Neural cell (in vitro differentiated cells): ENCODE results near the gene FRMD4B. TPM values are rescaled to one million over a fixed set of nuclear protein-coding genes. Genes with fewer than 3 reads are reported as not detected.

Source experiments
- H2AFZ ChIP-seq: fragments of 200-600, 300-800 bp; sonication (generic), shearing (Covaris generic); 2 replicates; pipeline ENCODE4 v1.6.0; 2014; ENCODE audit warnings: low read depth, mild to moderate bottlenecking, antibody characterized with exemption, low read length, moderate library complexity
- H3F3A ChIP-seq: fragments of 200-600 bp; shearing (Covaris generic); 2 replicates; pipeline ENCODE4 v1.6.1; 2016; ENCODE audit warnings: mild to moderate bottlenecking, moderate library complexity, mixed read lengths, antibody characterized with exemption, low read length; ENCODE audit not compliant: insufficient read depth, poor library complexity, severe bottlenecking
- H3K27ac ChIP-seq: fragments of 200-600, 300-800 bp; sonication (generic), shearing (Covaris generic); 2 replicates; pipeline ENCODE4 v1.5.1; 2014; ENCODE audit warnings: mild to moderate bottlenecking, low read length, moderate library complexity
- H3K27me3 ChIP-seq: fragments of 300-800, 200-600 bp; sonication (generic), shearing (Covaris generic); 2 replicates; pipeline ENCODE4 v1.6.0; 2014; ENCODE audit warnings: mild to moderate bottlenecking, low read depth, low read length, moderate library complexity; ENCODE audit not compliant: insufficient read depth
- H3K36me3 ChIP-seq: fragments of 300-800, 200-600 bp; sonication (generic), shearing (Covaris generic); 2 replicates; pipeline ENCODE4 v1.5.1; 2014; ENCODE audit warnings: mild to moderate bottlenecking, antibody characterized with exemption, low read length, moderate library complexity; ENCODE audit not compliant: insufficient read depth
- H3K4me2 ChIP-seq: fragments of 300-800, 200-600 bp; sonication (generic), shearing (Covaris generic); 2 replicates; pipeline ENCODE4 v1.6.0; 2014; ENCODE audit warnings: mild to moderate bottlenecking, low read length
- H3K4me3 ChIP-seq: fragments of 300-800, 200-600 bp; sonication (generic), shearing (Covaris generic); 2 replicates; pipeline ENCODE4 v1.5.1; 2014; ENCODE audit warnings: mild to moderate bottlenecking, low read length, moderate library complexity
- H3K79me2 ChIP-seq: fragments of 200-600 bp; shearing (Covaris generic); replicated peaks from 2 replicates; pipeline ENCODE4 v1.6.0; 2014; ENCODE audit warnings: mild to moderate bottlenecking, low read length, moderate library complexity; ENCODE audit not compliant: insufficient read depth
- H3K9ac ChIP-seq: fragments of 300-800, 200-600 bp; sonication (generic), shearing (Covaris generic); 2 replicates; pipeline ENCODE4 v1.6.1; 2016; ENCODE audit warnings: mild to moderate bottlenecking, low read length, mixed read lengths
- H3K9me2 ChIP-seq: fragments of 200-600 bp; shearing (Covaris generic); 2 replicates; pipeline ENCODE4 v1.6.1; 2016; ENCODE audit warnings: mild to moderate bottlenecking, low read length, mixed read lengths; ENCODE audit not compliant: insufficient read depth
- H3K9me3 ChIP-seq: fragments of 200-600, 300-800 bp; sonication (generic), shearing (Covaris generic); 2 replicates; pipeline ENCODE4 v1.6.1; 2016; ENCODE audit warnings: mild to moderate bottlenecking, mixed run types, low read length, moderate library complexity, mixed read lengths
- H4K20me1 ChIP-seq: fragments of 200-600 bp; shearing (Covaris generic); 2 replicates; pipeline ENCODE4 v1.6.1; 2016; ENCODE audit warnings: mild to moderate bottlenecking, mixed run types; ENCODE audit not compliant: insufficient read depth
- CTCF ChIP-seq: fragments of 450-650 bp; IDR thresholded peaks from 2 replicates; pipeline ENCODE4 v1.5.1; 2014; ENCODE audit warnings: antibody characterized with exemption, mild to moderate bottlenecking, moderate library complexity; ENCODE audit not compliant: poor library complexity, severe bottlenecking
- EP300 ChIP-seq: fragments of 450-650 bp; conservative IDR thresholded peaks from 2 replicates; pipeline ENCODE4 v1.6.1; 2014; ENCODE audit warnings: antibody characterized with exemption, mild to moderate bottlenecking, moderate library complexity; ENCODE audit not compliant: poor library complexity, severe bottlenecking
- EZH2 ChIP-seq: fragments of 200-600, 300-800 bp; shearing (Covaris generic), sonication (generic); IDR thresholded peaks from 2 replicates; pipeline ENCODE4 v1.6.1; 2014; ENCODE audit warnings: antibody characterized with exemption, low read length, borderline replicate concordance, mild to moderate bottlenecking; ENCODE audit not compliant: insufficient read depth, poor library complexity, severe bottlenecking
- MXI1 ChIP-seq: fragments of 450-650 bp; conservative IDR thresholded peaks from 2 replicates; pipeline ENCODE4 v1.6.1; 2014; ENCODE audit warnings: antibody characterized with exemption, mild to moderate bottlenecking; ENCODE audit not compliant: poor library complexity, severe bottlenecking
- POLR2AphosphoS5 ChIP-seq: IDR thresholded peaks from 2 replicates; pipeline ENCODE4 v1.6.1; 2012
- RAD21 ChIP-seq: fragments of 450-650 bp; conservative IDR thresholded peaks from 2 replicates; pipeline ENCODE4 v1.6.1; 2014; ENCODE audit warnings: antibody characterized with exemption, mild to moderate bottlenecking, moderate library complexity
- REST ChIP-seq: IDR thresholded peaks from 2 replicates; pipeline ENCODE4 v1.6.1; 2012; ENCODE audit warnings: borderline replicate concordance
- SMC3 ChIP-seq: fragments of 450-650 bp; conservative IDR thresholded peaks from 2 replicates; pipeline ENCODE4 v1.6.1; 2014; ENCODE audit warnings: antibody characterized with exemption, mild to moderate bottlenecking, moderate library complexity; ENCODE audit not compliant: poor library complexity
- TAF1 ChIP-seq: IDR thresholded peaks from 2 replicates; pipeline ENCODE4 v1.6.1; 2012; ENCODE audit warnings: low read depth
- polyA plus RNA-seq: library from polyadenylated mRNA; depleted of rRNA; stranded (reverse); fragments of >200 nt; gene quantifications from 2 replicates; pipeline ENCODE4 v1.2.3, GENCODE V29; 2014

The FRMD4B gene
- polyA plus RNA-seq, 1 donor from 2014 or later = 6.2 TPM

- Histone ChIP-seq H3K27me3 (no peaks in the 10 kb centered on the region), H3K9me3 (no peaks in the 10 kb centered on the region), H2AFZ (no peak overlapping the region), H3K79me2 (no peaks in the 10 kb centered on the region), H3K4me3 (no peak overlapping the region), H3F3A (no peaks in the 10 kb centered on the region), H3K4me2 (no peak overlapping the region), H3K27ac (no peak overlapping the region), H3K9me2 (no peaks in the 10 kb centered on the region), H4K20me1 (no peaks in the 10 kb centered on the region), H3K36me3 (no peaks in the 10 kb centered on the region), H3K9ac (no peak overlapping the region)
- no peak for TF ChIP-seq EZH2
- no peak for TF ChIP-seq CTCF
- TF ChIP-seq POLR2AphosphoS5 = no peak
- no peak for TF ChIP-seq MXI1
- no peak for TF ChIP-seq REST
- no peak for TF ChIP-seq RAD21
- no peak for TF ChIP-seq EP300
- no peak for TF ChIP-seq TAF1
- TF ChIP-seq SMC3 = no peak
Measured at GRCh38 chr3:69423463-69424155, 37.7 kb upstream of the FRMD4B start.

- H3K79me2 ChIP-seq = no peaks in the 10 kb centered on the region
- H3K27ac ChIP-seq = no peak overlapping the region
- no peaks in the 10 kb centered on the region for H3K27me3 ChIP-seq
- no peak overlapping the region for H3K9ac ChIP-seq
- no peak overlapping the region for H2AFZ ChIP-seq
- no peak overlapping the region for H3K4me3 ChIP-seq
- TF ChIP-seq RAD21 (no peak), TAF1 (no peak), REST (no peak), CTCF (no peak), EZH2 (no peak), POLR2AphosphoS5 (no peak), EP300 (no peak), SMC3 (no peak)
- no peak overlapping the region for H3K4me2 ChIP-seq
- H3K9me2 ChIP-seq = no peaks in the 10 kb centered on the region
- H3K36me3 ChIP-seq = no peaks in the 10 kb centered on the region
- no peaks in the 10 kb centered on the region for H3K9me3 ChIP-seq
- no peaks in the 10 kb centered on the region for H3F3A ChIP-seq
- H4K20me1 ChIP-seq = no peaks in the 10 kb centered on the region
Measured at GRCh38 chr3:69422751-69423150, 36.9 kb upstream of the FRMD4B start.
